ENCODE data around the gene ZDHHC22. TPM values are rescaled to one million over a fixed set of nuclear protein-coding genes. Genes with fewer than 3 reads are reported as not detected.

Gene ZDHHC22
- total RNA-seq, 1 donor from 2014 or later, result 77.3 TPM

DNA sequence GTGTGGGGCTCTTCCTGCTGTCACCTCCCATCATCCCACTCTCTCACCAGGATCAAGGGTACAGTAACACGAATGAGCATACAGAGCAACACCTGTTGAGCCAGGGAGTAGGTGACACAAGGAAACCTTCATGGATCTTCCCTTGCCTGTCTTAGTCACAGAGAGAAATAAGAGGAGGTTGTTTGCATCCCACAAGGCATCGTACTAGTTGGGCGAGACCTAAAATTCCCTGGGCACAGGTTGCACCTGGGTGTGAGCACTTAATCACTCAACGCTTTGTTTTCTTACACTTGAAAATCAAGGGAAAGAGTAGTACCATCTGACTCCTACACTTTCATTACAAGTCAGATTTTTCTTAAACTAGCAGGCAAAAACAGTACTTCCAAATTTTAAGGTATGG, 27.0 kb downstream of the ZDHHC22 start:
- H3K4me3 Mint-ChIP-seq (ENCODE audit: unreplicated experiment), result no peak overlapping the region
- peaks cover 4% of the 10 kb centered on the region for H3K27me3 Mint-ChIP-seq (ENCODE audit: unreplicated experiment)
- TF ChIP-seq, protein P1, sequence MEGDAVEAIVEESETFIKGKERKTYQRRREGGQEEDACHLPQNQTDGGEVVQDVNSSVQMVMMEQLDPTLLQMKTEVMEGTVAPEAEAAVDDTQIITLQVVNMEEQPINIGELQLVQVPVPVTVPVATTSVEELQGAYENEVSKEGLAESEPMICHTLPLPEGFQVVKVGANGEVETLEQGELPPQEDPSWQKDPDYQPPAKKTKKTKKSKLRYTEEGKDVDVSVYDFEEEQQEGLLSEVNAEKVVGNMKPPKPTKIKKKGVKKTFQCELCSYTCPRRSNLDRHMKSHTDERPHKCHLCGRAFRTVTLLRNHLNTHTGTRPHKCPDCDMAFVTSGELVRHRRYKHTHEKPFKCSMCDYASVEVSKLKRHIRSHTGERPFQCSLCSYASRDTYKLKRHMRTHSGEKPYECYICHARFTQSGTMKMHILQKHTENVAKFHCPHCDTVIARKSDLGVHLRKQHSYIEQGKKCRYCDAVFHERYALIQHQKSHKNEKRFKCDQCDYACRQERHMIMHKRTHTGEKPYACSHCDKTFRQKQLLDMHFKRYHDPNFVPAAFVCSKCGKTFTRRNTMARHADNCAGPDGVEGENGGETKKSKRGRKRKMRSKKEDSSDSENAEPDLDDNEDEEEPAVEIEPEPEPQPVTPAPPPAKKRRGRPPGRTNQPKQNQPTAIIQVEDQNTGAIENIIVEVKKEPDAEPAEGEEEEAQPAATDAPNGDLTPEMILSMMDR (IDR thresholded peaks at IDR 0.05; ENCODE audit: partially characterized antibody, unreplicated experiment), result no peak

GRCh38 chr14:77113644-77114043, 27.9 kb downstream of the ZDHHC22 start:
- TF ChIP-seq, protein P1 (IDR thresholded peaks at IDR 0.05; ENCODE audit: partially characterized antibody, unreplicated experiment), result no peak
- H3K27ac Mint-ChIP-seq (ENCODE audit: unreplicated experiment), result no peak overlapping the region
- no peaks in the 10 kb centered on the region for H3K36me3 Mint-ChIP-seq (ENCODE audit: unreplicated experiment)
- DNase-seq, result no peak
- no peaks in the 10 kb centered on the region for H3K9me3 Mint-ChIP-seq (ENCODE audit: unreplicated experiment)
- H3K4me1 Mint-ChIP-seq (ENCODE audit: low read depth, unreplicated experiment), result peaks cover 28% of the 10 kb centered on the region
- peaks cover 4% of the 10 kb centered on the region for H3K27me3 Mint-ChIP-seq (ENCODE audit: unreplicated experiment)
- no peak overlapping the region for H3K4me3 Mint-ChIP-seq (ENCODE audit: unreplicated experiment)

More for the DNA sequence above, 27.0 kb downstream of the ZDHHC22 start:
- Mint-ChIP-seq H3K4me1 (ENCODE audit: low read depth, unreplicated experiment) (peaks cover 19% of the 10 kb centered on the region), H3K36me3 (ENCODE audit: unreplicated experiment) (no peaks in the 10 kb centered on the region), H3K9me3 (ENCODE audit: unreplicated experiment) (no peaks in the 10 kb centered on the region), H3K27ac (ENCODE audit: unreplicated experiment) (no peak overlapping the region)
- DNase-seq, result no peak

- peaks cover 29% of the 10 kb centered on the region for H3K4me1 Mint-ChIP-seq (ENCODE audit: low read depth, unreplicated experiment)
- TF ChIP-seq, protein P1 (IDR thresholded peaks at IDR 0.05; ENCODE audit: partially characterized antibody, unreplicated experiment), result no peak
- no peak for DNase-seq
- peak overlapping the region; percentile 31 for H3K27ac Mint-ChIP-seq (ENCODE audit: unreplicated experiment)
- H3K27me3 Mint-ChIP-seq (ENCODE audit: unreplicated experiment), result peaks cover 4% of the 10 kb centered on the region
- H3K36me3 Mint-ChIP-seq (ENCODE audit: unreplicated experiment), result no peaks in the 10 kb centered on the region
- no peaks in the 10 kb centered on the region for H3K9me3 Mint-ChIP-seq (ENCODE audit: unreplicated experiment)
- H3K4me3 Mint-ChIP-seq (ENCODE audit: unreplicated experiment), result no peak overlapping the region
These were observed 30.6 kb downstream of the ZDHHC22 start for GRCh38 chr14:77111021-77111420.

DNA sequence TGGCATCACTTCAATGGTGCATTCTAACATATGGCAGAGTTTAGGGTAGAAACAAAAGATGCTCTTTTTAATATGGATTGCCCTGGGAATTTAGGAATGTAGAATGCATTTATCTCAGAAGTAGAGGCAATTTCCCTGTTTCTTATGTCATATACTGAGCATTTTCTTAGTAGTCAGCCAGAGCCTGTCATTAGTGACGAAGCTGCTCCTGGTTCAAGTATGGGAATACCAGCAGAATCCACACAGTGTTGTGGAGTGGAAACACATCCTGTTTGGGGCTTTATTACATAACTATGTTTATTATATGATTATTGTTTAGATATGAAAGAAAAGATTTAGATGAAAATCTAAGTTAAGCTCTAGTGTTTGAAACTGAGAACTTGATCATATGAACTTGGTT, 31.3 kb downstream of the ZDHHC22 start:
- no peak for DNase-seq
- H3K36me3 Mint-ChIP-seq (ENCODE audit: unreplicated experiment), result no peaks in the 10 kb centered on the region
- H3K27me3 Mint-ChIP-seq (ENCODE audit: unreplicated experiment), result peaks cover 4% of the 10 kb centered on the region
- TF ChIP-seq, protein P1 (IDR thresholded peaks at IDR 0.05; ENCODE audit: partially characterized antibody, unreplicated experiment), result no peak
- peaks cover 29% of the 10 kb centered on the region for H3K4me1 Mint-ChIP-seq (ENCODE audit: low read depth, unreplicated experiment)
- no peaks in the 10 kb centered on the region for H3K9me3 Mint-ChIP-seq (ENCODE audit: unreplicated experiment)
- H3K27ac Mint-ChIP-seq (ENCODE audit: unreplicated experiment), result peak overlapping the region; percentile 80
- no peak overlapping the region for H3K4me3 Mint-ChIP-seq (ENCODE audit: unreplicated experiment)

GRCh38 chr14:77109656-77110055, 31.9 kb downstream of the ZDHHC22 start:
- H3K4me3 Mint-ChIP-seq (ENCODE audit: unreplicated experiment), result no peak overlapping the region
- peak overlapping the region; percentile 80 for H3K27ac Mint-ChIP-seq (ENCODE audit: unreplicated experiment)
- H3K4me1 Mint-ChIP-seq (ENCODE audit: low read depth, unreplicated experiment), result peaks cover 33% of the 10 kb centered on the region
- H3K36me3 Mint-ChIP-seq (ENCODE audit: unreplicated experiment), result no peaks in the 10 kb centered on the region
- TF ChIP-seq, protein P1 (IDR thresholded peaks at IDR 0.05; ENCODE audit: partially characterized antibody, unreplicated experiment), result no peak
- no peak for DNase-seq
- H3K9me3 Mint-ChIP-seq (ENCODE audit: unreplicated experiment), result no peaks in the 10 kb centered on the region
- H3K27me3 Mint-ChIP-seq (ENCODE audit: unreplicated experiment), result peaks cover 4% of the 10 kb centered on the region
